NCI-H774 (cell line): ENCODE measurements around the gene GORASP2.
A peak's percentile ranks its signal among the peaks of the same experiment; 100 is the strongest.
"Not testable (repeated sequence)": the region's sequence is repeated elsewhere in the genome, so short reads cannot be mapped to it uniquely, and the experiment has no call there.

Experiments used
- DNase-seq: peaks from one replicate; lab custom pipeline; 2025; lab: John Stamatoyannopoulos, UW

GORASP2 gene

GRCh38 chr2:170928824-170929685 is at the start of gene GORASP2:
GORASP2 (plus strand) TSS chr2:170929253; CDS start chr2:170929341, 88 bp downstream.
- peak; percentile 97 for DNase-seq

GRCh38 chr2:170881840-170882239 is 47.2 kb upstream of the GORASP2 start:
- DNase-seq, result no peak

DNA sequence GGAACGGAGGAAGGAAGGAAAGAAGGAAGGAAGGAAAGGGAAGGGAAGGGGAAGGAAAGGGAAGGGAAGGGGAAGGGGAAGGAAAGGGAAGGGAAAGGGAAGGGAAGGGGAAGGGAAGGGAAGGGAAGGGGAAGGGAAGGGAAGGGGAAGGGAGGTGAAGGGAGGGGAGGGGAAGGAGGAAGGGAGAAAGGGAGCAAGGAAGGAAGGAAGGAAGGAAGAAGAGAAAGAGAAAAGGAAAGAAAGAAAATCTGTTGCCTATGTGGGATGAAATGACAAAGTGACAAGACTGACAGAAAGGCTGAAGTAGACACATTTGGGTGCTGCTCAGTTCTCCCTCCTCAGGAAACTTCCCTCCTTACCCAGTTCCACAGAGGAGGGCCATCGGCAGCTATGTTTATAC is 46.3 kb upstream of the GORASP2 start:
- DNase-seq, result no peak

- no peak for DNase-seq
Observed at GRCh38 chr2:170883683-170884082, 45.4 kb upstream of the GORASP2 start.

DNA sequence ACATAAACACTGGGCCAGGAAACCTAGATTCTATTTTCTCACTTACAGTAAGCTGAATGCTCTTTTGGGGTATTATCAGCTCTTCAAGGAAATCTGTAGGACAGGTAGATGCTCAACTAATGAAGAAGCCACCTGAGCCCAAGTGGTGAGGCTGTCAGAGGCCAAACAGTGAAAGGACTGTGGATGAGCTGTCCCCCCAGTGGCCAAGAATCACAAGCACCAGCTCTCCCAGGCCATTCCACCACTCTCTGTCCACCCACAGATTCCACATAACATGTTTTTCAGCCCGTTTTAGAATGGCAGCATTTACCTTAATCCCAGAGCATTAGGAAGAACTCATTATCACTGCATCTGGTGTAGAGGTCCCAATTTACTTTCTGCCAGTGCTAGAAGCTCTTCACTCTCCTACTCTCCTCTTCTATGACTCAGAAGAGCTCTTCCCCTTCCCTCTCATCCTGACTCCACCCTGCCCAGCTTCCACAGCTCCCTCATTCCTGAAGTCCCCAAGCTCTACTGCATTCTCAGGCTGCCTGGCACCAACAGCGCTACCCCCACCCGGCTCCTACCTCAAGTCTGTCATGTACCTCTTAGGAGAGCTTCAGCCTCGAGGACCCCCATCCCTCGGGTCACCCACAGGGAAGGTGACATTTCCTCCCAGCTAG is 43.8 kb upstream of the GORASP2 start:
- no peak for DNase-seq

DNA sequence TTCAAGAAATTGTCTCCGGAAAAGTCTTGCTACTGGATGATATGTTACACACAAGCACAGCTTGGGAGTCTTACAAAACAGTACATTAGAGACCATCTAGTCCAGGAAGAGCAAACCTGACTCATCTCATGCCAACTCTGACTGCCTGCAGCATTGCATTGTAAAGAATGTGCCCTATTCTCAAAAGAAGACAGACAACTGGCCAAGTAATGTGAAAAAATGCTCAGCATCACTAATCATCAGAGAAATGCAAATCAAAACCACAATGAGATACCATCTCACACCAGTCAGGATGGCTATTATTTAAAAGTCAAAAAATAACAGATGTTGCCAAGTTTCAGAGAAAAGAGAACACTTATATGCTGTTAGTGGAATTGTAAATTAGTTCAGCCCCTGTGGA is 42.7 kb upstream of the GORASP2 start:
- no peak for DNase-seq

GRCh38 chr2:170887496-170887895 is 41.6 kb upstream of the GORASP2 start:
- no peak for DNase-seq

DNA sequence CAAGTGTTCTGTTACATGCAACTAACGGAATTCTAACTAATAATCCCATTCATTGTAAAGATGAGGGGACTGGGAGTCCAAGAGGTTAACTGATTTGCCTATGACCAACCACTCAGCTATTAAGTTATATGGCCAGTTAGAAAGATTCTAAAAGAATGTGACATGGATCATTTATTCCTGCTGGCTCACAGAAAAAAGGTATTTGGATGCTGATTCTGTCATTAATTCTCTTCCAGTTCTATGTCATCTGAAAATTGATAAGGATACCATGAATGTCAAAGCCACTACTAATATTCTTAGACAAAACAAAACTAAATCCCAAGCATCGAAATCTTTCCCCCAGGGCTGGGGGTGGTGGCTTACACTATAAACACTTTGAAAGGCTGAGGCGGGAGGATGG is 41.2 kb upstream of the GORASP2 start:
- no peak for DNase-seq

- no peak for DNase-seq
Observed at GRCh38 chr2:170891893-170892292, 37.2 kb upstream of the GORASP2 start.

- no peak for DNase-seq
Observed at GRCh38 chr2:170892391-170892951, 36.6 kb upstream of the GORASP2 start.

- DNase-seq, result no peak
Observed at GRCh38 chr2:170895023-170895757, 33.9 kb upstream of the GORASP2 start.

GRCh38 chr2:170896622-170897021 is 32.4 kb upstream of the GORASP2 start:
- no peak for DNase-seq

- no peak for DNase-seq
Observed at GRCh38 chr2:170897108-170897507, 31.9 kb upstream of the GORASP2 start.

GRCh38 chr2:170905864-170906263 is 23.2 kb upstream of the GORASP2 start:
- no peak for DNase-seq

DNA sequence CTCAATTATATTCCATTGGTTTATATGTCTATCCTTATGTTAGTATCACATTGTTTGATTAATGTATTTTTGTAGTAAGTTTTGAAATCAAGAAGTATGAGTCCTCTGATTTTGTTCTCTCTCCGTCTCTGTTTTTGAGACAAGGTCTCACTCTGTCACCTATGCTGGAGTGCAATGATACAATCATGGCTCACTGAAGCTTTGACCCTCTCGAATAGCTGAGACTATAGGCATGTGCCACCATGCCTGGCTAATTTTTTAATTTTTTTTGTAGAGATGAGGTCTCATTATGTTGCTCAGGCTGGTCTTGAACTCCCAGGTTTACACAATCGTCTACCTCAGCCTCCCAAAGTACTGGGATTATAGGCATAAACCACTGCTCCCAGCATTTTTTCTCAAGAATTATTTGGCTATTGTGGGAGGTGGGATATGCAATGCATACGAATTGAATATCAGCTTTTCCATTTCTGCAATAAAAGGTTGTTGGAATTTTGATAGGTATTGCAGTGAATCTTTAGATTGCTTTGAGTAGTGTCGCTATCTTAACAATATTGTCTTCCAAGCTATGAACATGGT is 17.7 kb upstream of the GORASP2 start:
- DNase-seq, result no peak

DNA sequence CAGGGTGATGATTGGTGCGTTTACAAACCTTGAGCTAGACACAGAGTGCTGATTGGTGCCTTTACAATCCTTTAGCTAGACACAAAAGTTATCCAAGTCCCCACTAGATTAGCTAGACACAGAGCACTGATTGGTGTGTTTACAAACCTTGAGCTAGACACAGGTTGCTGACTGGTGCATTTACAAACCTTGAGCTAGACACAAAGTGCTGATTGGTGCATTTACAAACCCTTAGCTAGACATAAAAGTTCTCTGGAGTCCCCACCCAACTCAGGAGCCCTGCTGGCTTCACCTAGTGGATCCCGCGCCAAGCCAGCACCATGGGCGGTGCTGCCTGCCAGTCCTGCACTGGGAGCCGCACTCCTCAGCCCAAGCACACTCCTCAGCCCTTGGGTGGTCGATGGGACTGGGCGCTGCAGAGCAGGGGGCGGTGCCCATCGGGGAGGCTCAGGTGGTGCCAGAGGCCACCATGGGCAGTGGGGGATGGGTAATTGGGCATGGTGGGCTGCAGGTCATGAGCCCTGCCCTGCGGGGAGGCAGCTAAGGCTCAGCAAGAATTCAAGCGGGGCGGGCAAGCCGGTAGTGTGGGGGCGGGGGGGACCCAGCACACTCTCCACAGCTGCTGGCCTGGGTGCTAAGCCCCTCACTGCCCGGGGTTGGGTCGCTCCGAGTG is 13.9 kb upstream of the GORASP2 start:
- not testable (repeated sequence) for DNase-seq

- DNase-seq, result no peak
Observed at GRCh38 chr2:170917219-170917913, 11.7 kb upstream of the GORASP2 start.

DNA sequence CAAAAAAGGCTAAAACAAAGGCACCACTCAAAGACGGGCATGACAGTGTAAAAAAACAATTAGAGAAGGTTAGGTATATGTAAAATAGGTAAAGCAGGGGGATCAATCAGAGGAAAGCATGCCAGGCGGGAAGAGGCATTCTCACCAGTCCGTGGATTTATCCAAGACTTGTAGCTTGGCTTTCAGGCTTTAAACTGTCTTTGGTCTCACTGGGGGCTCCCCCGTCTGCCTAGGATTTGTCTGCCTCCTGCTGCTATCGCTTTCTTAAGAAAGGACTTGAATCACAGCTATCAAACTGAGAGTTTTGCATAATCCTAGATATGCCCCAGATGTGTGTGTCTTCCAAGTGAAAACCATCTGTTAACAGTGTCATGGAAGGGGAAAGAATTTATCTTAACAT is 11.1 kb upstream of the GORASP2 start:
- DNase-seq, result no peak

- not testable (repeated sequence) for DNase-seq
Observed at GRCh38 chr2:170921873-170922272, 7.2 kb upstream of the GORASP2 start.

DNA sequence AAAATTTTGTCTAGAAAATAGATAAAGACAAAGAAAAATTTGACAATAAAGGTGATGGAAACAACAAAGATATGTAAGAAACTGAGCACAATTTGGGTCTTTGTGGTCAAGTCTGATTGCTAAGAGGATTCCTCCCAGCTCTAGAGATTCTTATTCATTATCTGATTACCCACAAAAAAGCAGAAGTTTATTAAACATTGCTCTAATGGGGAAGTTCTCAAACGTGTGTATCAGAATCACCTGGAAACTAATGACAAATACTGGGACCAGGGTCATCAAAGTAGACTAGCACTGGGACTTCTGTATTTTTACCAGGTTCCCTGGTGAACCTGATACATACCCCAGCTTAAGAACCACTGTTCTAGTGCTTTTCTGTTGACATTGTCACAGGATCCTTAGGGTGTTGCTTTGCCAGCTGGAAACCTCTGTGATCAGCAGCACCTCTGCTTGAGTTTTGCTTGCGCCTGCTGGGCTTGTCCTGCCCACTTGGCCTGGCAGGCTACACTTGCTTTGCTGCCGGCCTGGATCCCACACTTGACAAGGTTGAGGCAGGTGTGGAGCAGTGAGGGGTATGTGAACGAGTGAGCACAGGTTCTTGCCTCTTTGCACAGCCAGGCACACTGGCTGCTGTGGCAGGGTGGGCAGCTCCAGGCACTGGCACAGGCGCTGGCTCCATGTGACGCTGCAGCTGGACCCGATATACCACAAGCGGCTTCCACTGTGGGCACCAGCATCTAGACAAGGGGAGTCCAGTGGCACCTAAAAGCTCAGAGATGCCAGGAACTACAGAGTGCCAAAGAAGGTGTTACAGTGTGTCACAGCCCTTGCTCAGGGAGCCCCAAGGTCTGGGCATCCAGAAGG is 6.2 kb upstream of the GORASP2 start:
- no peak for DNase-seq
